Epithelial cell of proximal tubule (primary cell): ENCODE data around the gene ALCAM. TPM values are rescaled to one million over a fixed set of nuclear protein-coding genes. Genes with fewer than 3 reads are reported as not detected.

ENCODE experiments used
- DNase-seq: peaks from one replicate; pipeline ENCODE4 v3.0.0-alpha.2; 2011; ENCODE audit warnings: low read depth
- H3K4me3 ChIP-seq: 2 replicates; pipeline ENCODE4 v1.5.1; 2011; ENCODE audit warnings: low read depth, mild to moderate bottlenecking, low read length
- total RNA-seq: library from RNA; depleted of rRNA; stranded (reverse); fragments of >200 nt; gene quantifications from 2 replicates; pipeline ENCODE4 v1.2.3, GENCODE V29; 2015
- TF ChIP-seq, protein P1 (sequence below): conservative IDR thresholded peaks from 2 replicates; pipeline ENCODE4 v1.5.1; 2012; ENCODE audit warnings: low read depth, mild to moderate bottlenecking, low read length

ALCAM gene
- total RNA-seq, result 121 and 166 TPM in 2 replicates

DNA sequence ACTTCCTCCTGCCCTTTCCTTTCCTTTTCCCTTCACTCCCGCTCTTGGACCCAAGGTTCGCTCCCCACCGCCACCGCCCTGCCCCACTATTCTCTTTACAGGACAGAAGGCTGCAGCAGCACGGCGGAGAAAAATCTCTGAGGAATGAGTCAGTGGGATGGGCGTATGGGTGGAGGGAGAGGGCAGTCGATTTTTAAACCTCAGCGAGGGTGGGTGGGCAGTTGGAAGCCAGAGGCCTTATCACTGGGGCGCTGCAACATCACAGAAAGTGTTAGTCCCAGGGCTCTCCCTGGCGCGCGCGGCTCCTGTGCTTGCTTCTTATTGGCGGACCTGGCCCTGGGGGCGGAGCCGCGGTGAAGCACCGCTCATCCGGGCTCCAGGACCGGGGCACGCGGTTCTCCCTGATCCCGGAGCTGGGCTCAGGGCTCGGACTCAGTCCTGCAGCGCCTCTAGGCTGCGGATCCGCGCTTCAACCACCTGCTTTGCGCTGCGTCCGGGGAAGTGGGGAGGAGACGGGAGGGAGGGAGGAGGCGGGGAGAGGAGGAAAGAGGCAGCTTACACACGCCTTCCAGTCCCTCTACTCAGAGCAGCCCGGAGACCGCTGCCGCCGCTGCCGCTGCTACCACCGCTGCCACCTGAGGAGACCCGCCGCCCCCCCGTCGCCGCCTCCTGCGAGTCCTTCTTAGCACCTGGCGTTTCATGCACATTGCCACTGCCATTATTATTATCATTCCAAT, at the start of gene ALCAM:
TSS of gene ALCAM (plus strand) at position 584 of the 737 bp plus-strand sequence.
- DNase-seq, result no peak
- TF ChIP-seq, protein P1, sequence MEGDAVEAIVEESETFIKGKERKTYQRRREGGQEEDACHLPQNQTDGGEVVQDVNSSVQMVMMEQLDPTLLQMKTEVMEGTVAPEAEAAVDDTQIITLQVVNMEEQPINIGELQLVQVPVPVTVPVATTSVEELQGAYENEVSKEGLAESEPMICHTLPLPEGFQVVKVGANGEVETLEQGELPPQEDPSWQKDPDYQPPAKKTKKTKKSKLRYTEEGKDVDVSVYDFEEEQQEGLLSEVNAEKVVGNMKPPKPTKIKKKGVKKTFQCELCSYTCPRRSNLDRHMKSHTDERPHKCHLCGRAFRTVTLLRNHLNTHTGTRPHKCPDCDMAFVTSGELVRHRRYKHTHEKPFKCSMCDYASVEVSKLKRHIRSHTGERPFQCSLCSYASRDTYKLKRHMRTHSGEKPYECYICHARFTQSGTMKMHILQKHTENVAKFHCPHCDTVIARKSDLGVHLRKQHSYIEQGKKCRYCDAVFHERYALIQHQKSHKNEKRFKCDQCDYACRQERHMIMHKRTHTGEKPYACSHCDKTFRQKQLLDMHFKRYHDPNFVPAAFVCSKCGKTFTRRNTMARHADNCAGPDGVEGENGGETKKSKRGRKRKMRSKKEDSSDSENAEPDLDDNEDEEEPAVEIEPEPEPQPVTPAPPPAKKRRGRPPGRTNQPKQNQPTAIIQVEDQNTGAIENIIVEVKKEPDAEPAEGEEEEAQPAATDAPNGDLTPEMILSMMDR, result peak; percentile 72
- H3K4me3 ChIP-seq, result peak within 1 kb of the TSS; percentile 87

DNA sequence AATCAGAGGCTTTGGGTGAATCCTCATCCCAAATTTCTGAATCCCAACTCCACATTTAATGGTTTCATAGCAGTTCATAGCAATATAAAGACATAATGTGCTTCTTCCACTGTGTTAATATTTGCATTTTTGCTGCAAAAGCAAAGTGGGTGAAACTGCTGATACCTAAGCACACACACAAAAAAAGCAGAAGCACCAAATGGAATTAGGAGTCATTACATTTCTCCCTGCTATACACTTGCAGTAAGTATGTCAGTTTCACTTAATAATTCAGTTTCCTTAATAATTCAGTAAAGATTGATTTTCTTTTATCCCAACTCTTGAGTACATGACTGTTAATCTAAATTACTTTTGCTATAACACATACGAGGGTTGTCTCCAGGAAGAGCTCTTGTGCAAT, 48.9 kb upstream of the ALCAM start:
- TF ChIP-seq, protein P1, result no peak
- no peak for DNase-seq
- no peak overlapping the region for H3K4me3 ChIP-seq

DNA sequence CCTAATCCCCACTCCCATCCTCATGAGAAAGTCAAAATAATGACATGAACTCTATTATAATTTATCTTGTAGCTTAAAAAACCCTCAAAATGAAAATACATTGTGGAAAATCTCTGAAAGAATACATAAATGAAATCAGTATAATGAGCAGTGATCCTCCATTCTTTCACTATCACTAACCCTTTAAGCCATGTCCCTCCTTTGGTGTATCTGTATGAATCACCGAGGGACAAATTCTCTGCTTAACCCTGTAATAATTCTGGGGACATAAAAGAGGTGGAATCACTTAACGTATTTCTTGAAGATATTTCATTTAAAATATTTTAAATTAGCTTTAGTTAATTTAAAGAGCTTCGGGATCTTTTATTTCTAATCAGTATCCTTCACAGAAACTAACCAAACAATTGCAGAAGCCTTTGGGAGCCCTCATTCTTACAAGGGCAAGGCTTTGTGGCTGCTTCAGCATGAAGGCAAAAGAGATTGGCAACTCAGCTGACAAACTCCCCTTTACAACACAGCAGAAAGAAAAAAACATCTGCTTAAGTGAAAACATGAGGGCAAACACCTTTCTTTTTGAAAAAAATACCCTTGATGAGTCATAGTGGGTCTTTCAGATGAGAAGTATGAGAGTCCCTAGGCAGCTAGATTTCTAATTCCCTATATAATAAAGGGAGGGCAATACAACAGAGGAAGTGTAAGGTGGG, 44.0 kb upstream of the ALCAM start:
- no peak for DNase-seq
- TF ChIP-seq, protein P1, result no peak

DNA sequence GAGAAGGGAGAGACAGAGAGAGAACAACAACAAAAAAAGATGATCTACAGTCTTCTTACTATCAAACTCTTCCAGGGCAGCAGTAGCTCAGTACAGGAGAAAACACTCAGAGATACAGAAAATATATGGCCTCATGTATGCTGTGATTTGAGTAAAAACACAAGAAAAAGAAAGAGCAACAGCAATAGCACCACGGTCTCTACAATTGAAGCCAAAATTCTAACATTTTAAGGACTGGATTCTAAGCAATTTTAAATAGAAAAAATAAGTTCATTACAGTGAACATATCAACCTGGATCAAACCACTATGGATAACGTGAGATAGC, 43.5 kb upstream of the ALCAM start:
- TF ChIP-seq, protein P1, result no peak
- DNase-seq, result no peak
- no peak overlapping the region for H3K4me3 ChIP-seq

More for the DNA sequence above, 44.0 kb upstream of the ALCAM start:
- no peak overlapping the region for H3K4me3 ChIP-seq

DNA sequence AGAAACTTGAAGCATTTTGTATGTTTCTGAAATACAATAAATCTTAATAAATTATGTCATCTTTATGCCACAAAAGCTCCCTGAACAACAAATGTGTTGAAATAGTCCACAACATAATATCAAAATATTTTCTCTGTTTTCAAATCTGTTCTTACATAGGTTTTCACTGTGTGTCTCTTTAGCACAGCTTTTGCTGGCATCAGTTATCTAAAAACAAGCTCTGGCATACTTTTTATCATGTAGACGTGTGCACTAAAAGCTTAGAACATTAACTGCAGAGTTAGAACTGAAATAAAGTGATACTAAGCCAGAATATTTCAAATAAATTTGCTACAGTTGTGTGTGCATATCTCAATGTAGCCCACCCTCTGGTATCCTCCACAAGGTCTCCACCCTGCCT, 41.8 kb upstream of the ALCAM start:
- DNase-seq, result no peak
- TF ChIP-seq, protein P1, result no peak
- no peak overlapping the region for H3K4me3 ChIP-seq

DNA sequence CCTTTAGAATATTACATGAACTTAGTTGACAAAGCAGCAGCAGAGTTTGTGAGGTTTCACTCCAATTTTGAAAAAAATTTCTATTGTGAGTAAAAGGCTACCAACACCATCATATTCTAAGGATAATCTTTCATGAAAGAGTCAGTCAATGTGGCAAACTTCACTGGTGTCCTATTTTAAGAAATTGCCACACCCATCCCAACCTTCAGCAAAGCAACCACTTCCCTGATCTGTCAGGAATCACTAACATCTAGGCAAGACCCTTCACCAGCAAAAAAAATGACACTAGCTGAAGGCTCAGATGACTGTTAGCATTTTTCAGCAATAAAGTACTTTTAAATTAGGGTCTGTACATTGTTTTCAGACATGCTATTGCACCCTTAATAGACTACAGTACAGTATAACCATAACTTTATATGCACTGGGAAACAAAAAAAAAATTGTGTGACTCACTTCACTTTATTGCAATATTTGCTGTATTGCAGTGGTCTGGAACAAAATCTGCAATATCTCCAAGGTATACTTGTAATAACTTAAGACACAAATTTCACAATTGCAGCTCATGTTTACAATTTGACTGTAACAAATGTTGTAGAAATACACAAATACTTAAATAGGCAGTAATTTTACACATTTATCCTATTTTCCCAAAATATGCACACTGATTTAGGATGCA, 38.9 kb upstream of the ALCAM start:
- DNase-seq, result no peak
- H3K4me3 ChIP-seq, result no peak overlapping the region

More for the DNA sequence above, 38.9 kb upstream of the ALCAM start:
- TF ChIP-seq, protein P1, result no peak
